Endothelial cell of umbilical vein (primary cell): Measurements from ENCODE around the gene PRSS21.

ENCODE experiments used
- CTCF ChIP-seq, 2 donors: IDR thresholded peaks; 1 replicate in 1 of 2; 2 replicates in 1 of 2; pipeline ENCODE4 v1.5.1; 2011; ENCODE audit warnings: low read length in 2 of 2, mild to moderate bottlenecking in 2 of 2, moderate library complexity in 2 of 2, control low read depth in 1 of 2, inconsistent platforms in 1 of 2, low read depth in 1 of 2; ENCODE audit not compliant: insufficient read depth in 1 of 2; ENCODE audit errors: extremely low read depth in 1 of 2
- EZH2 ChIP-seq: IDR thresholded peaks from 2 replicates; pipeline ENCODE4 v1.6.1; 2012; ENCODE audit warnings: borderline replicate concordance, low read depth, mild to moderate bottlenecking, moderate library complexity, low read length, inconsistent platforms; ENCODE audit not compliant: severe bottlenecking
- FOS ChIP-seq: IDR thresholded peaks from 2 replicates; pipeline ENCODE4 v1.6.1; 2011; ENCODE audit warnings: mild to moderate bottlenecking, low read length, moderate library complexity, borderline replicate concordance; ENCODE audit not compliant: insufficient read depth
- GATA2 ChIP-seq: IDR thresholded peaks from 2 replicates; pipeline ENCODE4 v1.7.0; 2011; ENCODE audit warnings: low read depth, mild to moderate bottlenecking, moderate library complexity, mixed read lengths, low read length; ENCODE audit not compliant: insufficient read length, insufficient read depth
- JUN ChIP-seq: IDR thresholded peaks from 2 replicates; pipeline ENCODE4 v1.6.1; 2011; ENCODE audit warnings: borderline replicate concordance, low read depth; ENCODE audit not compliant: insufficient read length, insufficient read depth
- MAX ChIP-seq: IDR thresholded peaks from 2 replicates; pipeline ENCODE4 v1.6.1; 2011; ENCODE audit not compliant: insufficient read depth, insufficient read length
- MYC ChIP-seq: IDR thresholded peaks from one replicate; pipeline ENCODE4 v1.6.1; 2011; ENCODE audit warnings: mild to moderate bottlenecking, low read depth, low read length
- POLR2A ChIP-seq: IDR thresholded peaks from 2 replicates; pipeline ENCODE4 v1.6.1; 2012; ENCODE audit warnings: low read depth, mild to moderate bottlenecking, control low read depth, low read length
- POLR2AphosphoS5 ChIP-seq: IDR thresholded peaks from 2 replicates; pipeline ENCODE4 v1.6.1; 2012; ENCODE audit warnings: low read depth, mild to moderate bottlenecking, control low read depth, low read length, moderate library complexity; ENCODE audit not compliant: insufficient read depth

- TF ChIP-seq CTCF (IDR thresholded peaks at IDR 0.05; ENCODE audit: extremely low read depth in 1 of 2, insufficient read depth in 1 of 2, low read depth in 1 of 2, low read length in 2 of 2), result no peak
- TF ChIP-seq POLR2AphosphoS5, result no peak
- TF ChIP-seq MAX, result no peak
- no peak for TF ChIP-seq POLR2A
- TF ChIP-seq GATA2, result no peak
- no peak for TF ChIP-seq MYC
- TF ChIP-seq EZH2, result no peak
- TF ChIP-seq JUN, result no peak
- no peak for TF ChIP-seq FOS
Observed at GRCh38 chr16:2840914-2841313, 23.9 kb downstream of the PRSS21 start.
